ENCODE data around the gene AMER2.

Gene AMER2

GRCh38 chr13:25116044-25116443, 56.0 kb downstream of the AMER2 start:
- TF ChIP-seq CTCF (IDR thresholded peaks at IDR 0.05; ENCODE audit: extremely low read depth, missing control alignments), result no peak
- no peak for DNase-seq (ENCODE audit: low spot score)

GRCh38 chr13:25114220-25114619, 57.9 kb downstream of the AMER2 start:
- peak; percentile 78 for TF ChIP-seq CTCF (IDR thresholded peaks at IDR 0.05; ENCODE audit: extremely low read depth, missing control alignments)

DNA sequence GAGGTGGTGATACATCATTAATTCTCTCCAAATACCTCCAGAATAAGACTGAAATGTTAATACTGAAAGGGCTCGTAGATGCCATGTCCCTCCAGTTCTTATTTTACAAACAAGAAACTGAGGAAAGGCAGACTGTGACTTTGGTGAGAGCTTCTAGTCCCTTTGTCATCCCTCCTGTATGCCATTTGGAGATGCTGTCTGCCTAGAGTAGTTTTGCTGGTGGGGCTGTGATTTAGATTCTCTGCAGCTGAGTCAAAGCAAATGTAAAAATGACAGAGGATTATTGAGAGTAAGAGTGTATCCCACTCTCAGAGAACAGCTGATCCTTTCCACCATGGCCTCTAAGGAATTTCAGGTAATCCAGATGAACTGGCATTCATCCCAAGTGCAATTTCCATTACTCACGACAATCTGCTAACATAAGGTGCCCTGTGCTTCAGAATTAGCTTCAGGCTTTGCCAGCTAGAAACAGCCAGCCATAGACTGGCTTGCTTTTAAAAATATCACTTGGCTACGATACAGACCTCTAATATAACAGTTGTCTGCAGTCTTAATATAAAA, 59.3 kb downstream of the AMER2 start:
- no peak for DNase-seq (ENCODE audit: low spot score)

More at GRCh38 chr13:25114220-25114619, 57.9 kb downstream of the AMER2 start:
- peak; percentile 76 for DNase-seq (ENCODE audit: low spot score)

More for the DNA sequence above, 59.3 kb downstream of the AMER2 start:
- no peak for TF ChIP-seq CTCF (IDR thresholded peaks at IDR 0.05; ENCODE audit: extremely low read depth, missing control alignments)
